NCI-H1092 (cell line): ENCODE measurements around the gene LGALS13.

Source experiments
- DNase-seq: peaks from one replicate; lab custom pipeline; 2025; lab: John Stamatoyannopoulos, UW

The LGALS13 gene, protein sequence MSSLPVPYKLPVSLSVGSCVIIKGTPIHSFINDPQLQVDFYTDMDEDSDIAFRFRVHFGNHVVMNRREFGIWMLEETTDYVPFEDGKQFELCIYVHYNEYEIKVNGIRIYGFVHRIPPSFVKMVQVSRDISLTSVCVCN

DNA sequence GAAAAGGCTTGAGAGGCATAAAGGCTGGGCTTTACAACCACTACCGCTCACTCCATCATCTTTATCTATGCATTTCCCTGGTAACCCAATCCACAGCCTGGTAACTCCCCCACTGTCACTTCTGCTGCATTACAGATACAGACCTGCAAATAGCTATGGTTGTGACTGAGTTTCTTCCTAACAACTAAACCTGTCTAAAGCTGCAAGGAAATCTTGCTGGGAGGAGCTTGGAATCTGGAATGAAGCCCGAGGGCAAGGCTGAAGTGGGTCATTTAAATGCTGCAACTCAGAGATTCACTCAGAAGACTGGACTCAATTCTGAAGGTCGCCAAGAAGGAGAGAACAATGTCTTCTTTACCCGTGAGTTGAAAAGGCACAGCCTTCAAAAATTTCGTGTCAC is at the start of gene LGALS13:
Gene LGALS13, plus strand, starts transcription at position 301 of the 400 bp plus-strand sequence. Its CDS starts 45 bp downstream, at position 346.
- DNase-seq = no peak

DNA sequence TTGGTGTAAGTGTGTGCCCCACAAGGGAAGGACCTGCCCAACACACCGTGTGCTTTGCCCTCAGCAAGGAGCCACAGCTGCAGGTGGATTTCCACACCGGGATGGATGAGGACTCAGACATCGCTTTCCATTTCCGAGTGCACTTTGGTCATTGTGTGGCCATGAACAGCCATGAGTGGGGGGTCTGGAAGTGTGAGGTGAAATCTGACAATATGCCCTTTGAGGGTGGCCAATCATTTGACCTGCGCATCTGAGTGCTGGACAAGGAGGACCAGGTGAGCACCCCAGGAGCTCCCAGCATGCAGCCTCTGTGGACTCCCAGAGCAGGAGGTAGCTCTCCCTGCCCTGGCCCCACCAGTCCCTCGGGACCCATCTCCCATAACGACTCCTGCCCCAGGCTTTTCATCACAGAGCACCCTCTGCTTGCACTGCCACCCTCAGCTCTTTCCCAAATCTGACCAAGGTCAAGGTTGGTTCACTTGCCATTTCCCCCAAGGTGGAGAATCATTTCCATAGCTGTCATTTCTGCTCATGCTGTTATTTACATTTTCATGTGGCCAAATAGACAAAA is 49.2 kb upstream of the LGALS13 start:
- DNase-seq = no peak

DNA sequence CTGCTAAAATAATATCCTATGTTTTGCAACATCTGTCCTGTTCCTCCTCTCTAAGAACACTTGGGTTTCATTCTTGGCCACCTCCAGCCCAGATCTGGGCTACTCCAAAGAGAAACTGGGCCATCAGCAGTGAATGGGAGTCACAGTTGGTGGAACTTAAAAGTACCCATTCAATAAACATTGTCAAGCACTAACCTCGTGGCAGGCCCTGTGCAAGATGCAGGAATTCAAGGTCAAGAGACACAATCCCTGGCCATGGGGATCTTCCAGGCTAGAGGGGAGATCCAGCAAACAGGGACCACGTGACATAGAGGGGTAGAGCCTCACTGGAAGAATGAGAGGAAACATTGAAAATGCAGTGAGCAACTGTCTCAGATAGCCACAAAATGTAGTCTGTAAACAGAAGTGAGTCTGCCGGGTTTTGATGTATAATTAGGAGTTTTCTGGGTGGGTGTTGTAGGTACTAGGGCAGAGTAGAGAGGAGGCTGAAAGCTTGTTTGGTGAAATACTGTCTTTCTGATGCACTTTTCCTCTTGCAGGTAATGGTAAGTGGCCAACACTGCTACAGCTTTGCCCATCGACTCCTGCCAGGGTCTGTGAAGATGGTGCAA is 47.5 kb upstream of the LGALS13 start:
- DNase-seq = no peak

DNA sequence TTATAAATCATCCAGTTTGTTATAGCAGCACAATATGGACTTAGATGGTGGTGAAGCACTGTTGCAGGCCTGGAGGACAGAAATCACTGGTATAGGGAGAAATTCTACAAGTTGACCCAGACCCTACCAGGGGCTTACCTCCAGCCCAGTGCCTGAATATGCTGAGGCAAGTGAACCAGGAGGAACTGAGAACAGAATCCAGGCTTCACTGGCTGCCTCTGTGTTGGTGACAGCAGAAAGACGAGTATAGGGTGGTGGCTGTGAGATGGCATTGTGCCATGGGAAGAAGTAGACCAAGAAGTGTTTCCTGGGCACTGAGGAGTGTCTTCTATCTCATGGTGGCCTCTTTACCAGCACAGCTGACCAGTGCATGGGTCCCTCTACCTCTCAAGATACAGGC is 46.4 kb upstream of the LGALS13 start:
- DNase-seq = no peak

DNA sequence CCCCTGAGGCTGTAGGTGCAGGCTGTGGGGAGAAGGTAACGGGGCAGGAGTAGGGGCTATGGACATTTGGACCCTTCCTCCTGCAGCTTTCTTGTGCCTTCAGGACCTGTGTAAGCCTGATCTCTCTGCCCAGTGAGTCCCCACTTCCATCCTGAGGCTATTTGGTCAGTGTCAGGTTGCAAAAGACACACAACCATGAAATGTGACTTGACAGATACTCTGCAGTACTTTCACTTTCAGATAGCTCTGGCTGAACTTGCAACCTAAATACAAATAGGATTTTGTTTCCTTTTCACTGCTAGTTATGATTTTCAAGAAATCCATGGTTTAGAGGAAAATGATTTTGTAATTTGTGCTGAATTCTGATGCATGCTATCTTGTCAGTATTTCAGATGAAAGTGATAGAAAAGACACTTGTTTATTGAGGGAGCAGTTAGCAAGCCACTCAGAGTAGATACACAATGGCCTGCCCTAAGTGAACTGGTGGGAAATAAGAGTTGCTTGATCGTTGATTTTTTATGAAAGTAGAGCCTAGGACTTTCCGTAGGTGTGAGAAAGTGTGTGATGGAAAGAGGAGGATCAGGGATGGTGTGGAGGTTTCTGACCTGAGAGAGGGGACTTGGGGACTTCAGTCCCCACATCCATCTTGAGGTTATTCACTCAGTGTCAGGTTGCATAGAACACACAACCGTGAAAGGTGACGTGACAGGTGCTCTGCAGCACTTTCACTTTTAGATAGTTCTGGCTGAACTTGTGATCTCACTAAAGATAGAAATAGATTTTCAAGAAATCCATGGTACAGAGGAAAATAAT is 44.3 kb upstream of the LGALS13 start:
- DNase-seq = no peak

DNA sequence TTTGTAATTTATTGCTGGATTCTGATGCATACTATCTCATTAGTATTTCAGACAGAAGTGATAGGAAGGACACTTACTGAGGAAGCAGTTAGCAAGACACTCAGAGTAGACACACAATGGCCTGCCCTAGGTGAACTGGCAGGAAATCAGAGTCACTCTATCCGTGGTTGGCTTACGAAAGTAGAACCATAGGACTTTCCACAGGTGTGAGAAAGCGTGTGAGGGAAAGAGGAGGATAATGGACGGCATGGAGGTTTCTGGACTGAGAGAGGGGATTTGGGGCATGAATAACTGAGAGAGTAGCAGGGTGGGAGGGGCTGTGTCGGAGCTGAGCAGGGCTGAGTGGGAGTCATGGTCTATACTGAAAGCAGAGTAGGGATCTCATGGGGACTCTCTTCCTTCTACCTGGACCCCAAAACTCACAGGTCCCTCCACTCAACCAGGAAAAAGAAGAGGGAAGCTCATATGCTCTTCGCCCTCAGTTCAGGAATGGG is 43.7 kb upstream of the LGALS13 start:
- DNase-seq = no peak

DNA sequence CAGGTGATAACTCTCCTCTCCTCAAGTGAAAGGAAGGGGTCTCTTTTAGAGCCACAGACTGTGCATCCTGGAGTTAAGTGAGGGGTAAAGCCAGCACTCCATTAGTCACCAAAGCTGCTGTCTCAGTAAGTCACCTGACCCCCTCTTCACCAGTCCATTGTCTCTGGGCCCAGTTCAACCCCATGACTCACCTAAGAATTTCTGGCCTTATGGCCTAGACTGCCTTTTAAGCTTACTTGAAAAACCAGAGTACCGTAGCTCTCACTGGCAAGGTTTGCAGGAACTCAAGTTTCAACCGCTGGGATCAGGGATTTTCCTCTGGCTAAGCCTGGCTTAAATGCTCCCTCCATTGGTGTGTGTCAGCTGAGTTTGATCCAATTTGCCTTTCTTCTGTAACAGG is 38.9 kb upstream of the LGALS13 start:
- DNase-seq = no peak

DNA sequence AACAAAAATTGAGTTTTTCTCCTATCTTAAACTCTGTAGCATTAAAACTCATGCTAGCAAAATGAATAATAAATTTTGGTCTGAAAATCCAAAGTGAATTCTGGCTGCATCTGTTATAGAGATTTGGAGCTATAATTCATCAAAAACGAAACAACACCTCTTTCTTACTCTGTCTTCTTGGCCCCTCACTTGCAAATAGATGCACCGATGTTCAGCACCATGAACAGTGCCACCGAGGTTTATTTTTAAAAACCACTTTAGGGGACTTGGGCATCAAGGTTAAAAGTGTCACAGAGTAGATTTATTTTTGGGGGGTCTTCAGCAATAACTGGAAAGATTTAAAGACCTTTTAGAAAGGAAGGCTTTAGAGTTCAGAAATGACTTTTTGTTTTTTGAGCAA is 36.3 kb upstream of the LGALS13 start:
- no peak for DNase-seq

DNA sequence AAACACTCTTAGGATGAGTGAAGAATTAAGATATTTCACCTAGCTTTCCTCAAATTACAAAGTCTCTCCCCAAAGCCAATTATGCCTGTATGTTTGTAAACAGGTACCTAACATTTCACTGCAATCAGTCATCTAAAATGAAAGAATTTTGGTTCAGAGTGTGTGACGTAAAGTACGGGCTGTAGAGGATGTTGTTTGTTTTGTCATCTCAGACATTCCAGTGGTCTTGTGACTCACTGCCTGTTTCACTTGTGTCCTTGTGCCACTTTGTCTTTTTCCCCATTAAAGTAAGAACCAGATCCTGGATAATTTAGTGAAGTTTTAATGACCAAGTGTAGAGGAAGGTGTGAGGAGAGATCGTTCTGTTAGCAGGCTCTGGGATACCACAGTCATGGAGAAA is 33.7 kb upstream of the LGALS13 start:
- no peak for DNase-seq

DNA sequence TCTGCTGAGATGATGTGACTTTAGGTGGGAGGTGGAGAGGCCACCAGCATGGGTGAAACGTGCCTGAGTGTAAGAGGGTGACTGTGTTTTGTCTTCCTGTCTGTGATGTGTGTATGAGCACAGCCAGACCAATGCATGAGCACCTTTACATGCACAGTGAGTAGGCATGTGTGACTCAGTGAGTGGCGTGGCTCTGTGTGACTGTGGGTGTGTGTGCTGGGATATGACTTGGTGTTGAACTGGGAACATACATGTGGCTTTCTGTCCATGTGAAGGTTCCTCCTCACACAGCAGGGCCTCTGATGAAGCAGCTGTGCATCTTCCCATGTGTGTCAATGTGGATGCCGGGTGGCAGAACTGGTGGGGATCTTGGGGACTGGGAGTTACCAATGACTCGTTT is 19.9 kb upstream of the LGALS13 start:
- DNase-seq = no peak

DNA sequence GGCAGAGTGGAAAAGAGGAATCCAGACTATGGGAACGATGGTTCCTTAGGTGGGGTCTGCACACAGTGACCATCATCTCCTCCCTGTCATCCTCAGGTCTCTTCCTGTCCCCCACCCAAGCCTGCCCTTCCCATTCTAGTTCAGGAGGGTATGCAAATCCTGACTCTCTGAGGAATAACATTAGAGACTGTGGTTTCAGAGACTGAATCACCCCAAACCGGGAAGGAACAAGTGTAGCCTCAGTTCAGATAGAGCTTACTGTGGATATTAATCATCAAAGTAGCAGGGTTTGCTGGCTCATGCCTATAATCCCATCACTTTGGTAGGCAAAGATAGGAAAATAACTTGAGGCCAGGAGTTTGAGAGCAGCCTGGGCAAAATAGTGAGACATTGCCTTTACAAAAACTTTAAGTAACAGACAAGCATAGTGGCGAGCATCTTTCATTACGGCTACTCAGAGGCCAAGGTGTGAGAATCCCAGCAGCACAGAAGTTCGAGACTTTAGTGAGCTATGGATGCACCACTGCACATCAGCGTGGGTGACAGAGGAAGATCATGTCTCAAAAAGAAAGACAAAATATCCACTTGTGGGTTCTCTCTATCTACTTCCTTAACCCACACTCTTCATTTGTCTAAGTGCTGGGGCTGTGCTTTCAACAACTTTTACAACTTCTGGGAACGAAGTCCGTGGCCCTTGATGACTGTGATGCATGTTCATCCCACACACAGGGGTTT is 19.3 kb upstream of the LGALS13 start:
- no peak for DNase-seq

DNA sequence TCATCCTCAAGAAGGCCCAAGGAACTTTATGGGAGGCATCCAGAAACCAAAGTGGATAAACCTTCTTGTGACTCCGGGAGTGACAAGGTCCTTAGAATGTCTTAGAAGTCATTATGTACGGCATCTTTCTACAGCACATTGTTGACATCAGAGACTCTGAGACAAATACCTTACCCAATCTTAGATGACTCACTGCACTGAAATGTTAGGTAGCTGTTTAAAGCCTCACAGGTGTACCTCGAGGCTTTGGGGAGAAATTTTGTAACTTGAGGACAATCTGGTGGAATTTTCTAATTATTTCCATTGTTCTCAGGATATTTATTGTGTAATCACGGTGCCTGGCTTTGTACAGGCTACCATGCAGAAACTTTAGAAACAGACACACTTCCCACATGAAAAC is 14.8 kb upstream of the LGALS13 start:
- DNase-seq = no peak

DNA sequence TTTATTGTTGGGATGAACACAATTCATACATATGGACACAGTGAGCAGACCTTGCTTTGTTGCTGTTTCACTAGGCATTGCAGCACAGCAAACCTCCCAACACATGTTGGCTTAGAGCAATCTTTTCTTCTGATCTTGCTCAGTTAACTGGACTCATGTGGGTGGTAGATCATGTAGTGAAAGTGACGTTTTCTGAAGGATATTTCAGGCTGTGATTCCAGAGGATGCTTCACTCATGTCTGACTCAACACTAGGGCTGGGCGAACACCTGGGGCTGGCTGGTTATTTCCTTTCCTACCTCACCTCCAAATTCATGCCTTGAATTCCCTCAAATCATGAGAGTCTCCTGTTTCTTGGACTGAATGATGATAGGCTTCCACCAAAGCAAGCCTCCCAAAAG is 14.3 kb upstream of the LGALS13 start:
- no peak for DNase-seq

DNA sequence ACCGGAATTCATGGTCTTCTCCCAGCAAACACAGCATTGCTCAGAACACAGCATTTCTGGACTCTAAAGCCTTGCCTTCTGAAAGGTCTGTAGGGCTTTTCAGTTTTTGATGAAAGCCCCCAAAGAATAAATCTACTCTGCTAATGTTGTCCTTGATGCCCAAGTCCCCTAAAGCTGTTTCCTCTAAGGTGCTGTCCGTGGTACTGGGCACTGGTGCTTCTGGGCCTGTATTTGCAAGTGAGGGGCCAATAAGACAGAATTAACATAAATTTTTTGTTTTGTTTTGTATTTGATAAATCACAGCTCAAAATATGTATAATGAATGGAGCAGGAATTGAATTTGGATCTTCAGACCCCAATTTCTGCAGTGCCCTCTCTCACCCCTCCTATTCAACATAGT is 12.1 kb upstream of the LGALS13 start:
- no peak for DNase-seq

DNA sequence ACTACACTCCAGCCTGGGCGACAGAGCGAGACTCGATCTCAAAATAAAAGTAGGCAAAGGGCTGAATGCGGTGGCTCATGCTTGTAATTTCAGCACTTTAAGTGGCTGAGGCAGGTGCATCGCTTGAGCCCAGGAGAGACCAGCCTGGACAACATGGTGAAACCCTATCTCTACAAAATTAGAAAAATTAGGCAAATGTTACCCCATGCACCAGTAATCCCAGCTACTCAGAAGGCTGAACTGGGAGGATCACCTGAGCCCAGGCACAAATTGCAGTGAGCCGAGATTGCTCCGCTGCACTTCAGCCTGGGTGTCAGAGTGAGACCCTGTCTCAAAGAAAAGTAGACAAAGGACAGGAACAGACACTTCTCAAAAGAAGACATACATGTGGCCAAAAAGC is 9.9 kb upstream of the LGALS13 start:
- no peak for DNase-seq

DNA sequence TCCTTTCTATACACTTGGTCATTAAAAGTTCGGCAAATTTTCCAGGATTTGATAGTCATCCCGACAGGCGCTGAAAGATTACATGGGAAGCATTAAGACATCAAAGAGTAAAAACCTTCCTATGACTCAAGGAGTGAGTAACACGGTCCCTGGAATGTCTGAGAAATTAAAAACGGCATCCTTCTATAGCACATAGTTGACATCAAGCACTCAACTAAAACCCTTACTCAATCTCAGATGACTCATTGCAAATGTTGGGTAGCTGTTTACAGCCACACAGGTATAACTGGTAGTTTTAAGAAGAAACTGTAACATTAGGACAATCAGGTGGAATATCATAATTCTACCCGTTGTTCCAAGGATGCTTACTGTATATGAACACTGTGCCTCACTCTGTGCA is 6.4 kb upstream of the LGALS13 start:
- DNase-seq = no peak

DNA sequence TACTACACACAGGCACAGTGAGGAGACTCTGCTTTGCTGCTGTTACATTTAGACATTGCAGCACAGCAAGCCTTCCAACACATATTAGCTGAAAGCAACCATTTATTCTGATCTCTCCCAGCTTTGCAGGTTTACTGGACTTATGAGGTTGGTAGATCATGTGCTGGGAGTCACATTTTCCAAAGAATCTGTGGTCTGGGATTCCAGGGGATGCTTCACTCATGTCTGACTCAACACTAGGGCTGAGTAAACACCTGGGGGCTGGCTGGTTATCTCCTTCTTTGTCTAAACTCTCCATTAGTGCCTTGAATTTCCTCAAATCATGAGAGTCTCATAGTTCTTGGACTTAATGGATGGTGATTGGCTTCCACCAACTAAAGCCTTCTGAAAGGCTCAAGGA is 5.4 kb upstream of the LGALS13 start:
- no peak for DNase-seq

DNA sequence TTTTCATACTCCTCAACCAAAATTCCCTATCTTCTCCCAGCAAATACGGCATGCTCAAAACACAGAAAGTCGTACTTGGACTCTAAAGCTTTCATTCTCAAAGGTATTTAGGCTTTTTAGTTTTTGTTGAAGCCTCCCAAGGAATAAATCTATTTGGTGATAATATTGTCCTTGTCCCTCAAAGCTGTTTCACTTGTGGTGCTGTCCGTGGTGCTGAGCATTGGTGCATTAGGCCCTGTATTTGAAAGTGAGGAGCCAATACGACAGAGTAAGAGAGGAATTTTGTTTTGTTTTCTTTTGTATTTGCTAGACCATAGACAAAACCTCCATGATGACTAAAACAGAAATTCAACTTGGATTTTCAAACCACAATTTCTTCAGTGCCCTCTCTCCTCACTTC is 3.2 kb upstream of the LGALS13 start:
- DNase-seq = no peak

DNA sequence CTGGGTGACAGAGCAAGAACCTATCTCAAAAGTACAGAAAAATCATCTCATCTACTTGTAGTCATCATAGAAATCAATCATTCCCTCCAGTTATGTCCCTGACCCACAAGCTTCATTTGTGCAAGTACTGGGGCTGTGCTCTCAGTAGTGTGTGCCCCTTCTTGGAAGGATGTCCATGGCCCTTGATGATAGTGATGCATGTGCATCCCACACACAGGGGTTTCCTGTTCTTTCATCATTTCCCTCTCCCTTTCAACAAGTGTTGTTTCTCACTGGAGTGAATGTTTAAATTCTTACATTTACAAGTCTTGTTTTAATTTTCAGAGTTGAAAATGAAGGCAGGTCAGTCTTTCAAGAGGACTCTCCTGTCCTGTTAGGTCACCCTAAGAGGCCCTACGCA is 1.5 kb downstream of the LGALS13 start:
- no peak for DNase-seq

DNA sequence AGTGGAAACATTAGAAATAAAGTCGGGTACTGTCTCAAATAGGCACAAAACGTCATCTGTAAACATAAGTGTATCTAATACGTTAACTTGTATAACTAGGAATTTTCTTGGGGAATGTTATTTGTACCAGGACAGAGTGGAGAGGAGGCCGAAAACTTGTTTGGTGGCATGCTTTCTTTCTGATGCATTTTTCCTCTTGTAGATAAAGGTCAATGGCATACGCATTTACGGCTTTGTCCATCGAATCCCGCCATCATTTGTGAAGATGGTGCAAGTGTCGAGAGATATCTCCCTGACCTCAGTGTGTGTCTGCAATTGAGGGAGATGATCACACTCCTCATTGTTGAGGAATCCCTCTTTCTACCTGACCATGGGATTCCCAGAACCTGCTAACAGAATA is 4.7 kb downstream of the LGALS13 start:
- no peak for DNase-seq

DNA sequence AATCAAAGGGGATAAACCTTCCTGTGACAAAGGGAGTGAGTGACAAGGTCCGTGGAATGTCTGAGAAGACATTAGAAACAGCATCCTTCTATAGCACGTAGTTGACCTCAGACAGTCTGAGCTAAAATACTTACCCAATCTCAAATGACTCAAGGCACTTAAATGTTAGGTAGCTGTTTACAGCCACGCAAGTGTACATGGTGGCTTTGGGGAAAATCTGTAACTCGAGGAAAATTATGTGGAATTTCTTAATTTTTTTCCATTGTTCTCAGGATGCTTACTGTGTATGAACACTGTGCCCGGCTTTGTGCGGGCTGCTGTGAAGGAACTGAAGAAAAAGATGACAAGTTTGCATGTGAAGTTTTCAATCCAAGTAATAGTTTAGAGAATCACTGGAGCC is 5.2 kb downstream of the LGALS13 start:
- DNase-seq = no peak

DNA sequence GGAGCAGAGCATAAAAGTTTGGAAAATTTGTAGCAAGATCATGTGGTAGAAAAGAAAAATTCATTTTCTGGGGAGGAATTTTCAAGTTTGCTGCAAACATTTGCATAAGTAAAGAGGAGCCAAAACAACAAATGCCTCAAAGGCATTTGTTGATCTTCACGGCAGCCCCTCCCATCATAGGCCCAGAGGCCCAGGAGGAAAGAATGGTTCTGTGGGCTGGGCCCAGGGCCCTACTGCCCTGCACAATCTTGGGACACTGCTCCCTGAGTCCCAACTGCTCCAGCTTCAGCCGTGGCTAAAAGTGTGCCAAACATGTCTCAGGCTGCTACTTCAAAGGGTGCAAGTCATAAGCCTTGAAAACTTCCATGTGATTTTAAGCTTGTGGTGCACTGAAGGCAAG is 11.3 kb downstream of the LGALS13 start:
- DNase-seq = no peak
